ENCODE measurements around the gene DLX4.

Gene DLX4

DNA sequence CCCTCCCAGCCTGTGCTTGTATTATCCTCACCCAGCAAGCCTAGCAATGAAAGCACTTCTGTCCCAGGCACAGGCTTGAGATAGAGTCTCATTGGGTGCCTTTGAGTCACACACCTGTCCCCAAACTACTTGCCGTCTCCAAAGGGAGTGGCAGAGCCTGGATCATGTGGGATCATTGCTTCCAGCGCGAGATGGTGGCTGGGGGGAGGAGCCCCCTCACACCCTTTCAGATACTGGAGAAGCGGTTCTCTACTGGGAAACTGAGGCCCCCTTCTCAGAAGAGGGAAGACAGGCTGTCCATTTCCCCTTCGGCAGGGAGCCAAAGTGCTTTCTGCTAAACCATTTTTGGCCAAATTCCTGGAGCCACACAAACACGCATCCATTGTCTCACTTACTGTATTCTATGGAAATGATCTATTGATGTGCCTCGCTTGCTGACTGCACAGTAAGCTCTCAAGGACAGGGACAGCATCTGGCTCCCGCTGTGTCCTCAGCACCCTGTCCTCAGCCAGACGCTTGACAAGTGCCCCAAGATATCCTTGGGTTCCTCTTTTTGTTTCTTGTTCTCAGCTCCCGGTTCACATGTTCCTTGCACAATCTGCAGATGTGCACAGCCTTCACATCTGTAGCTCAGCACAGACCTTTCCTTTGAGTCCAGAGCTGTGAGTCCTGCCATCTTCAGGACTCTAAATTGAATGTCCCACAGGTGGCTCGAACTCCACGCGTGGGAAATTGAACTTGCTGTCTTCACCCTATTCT lies 52.0 kb downstream of the DLX4 start:
- DNase-seq, result no peak

DNA sequence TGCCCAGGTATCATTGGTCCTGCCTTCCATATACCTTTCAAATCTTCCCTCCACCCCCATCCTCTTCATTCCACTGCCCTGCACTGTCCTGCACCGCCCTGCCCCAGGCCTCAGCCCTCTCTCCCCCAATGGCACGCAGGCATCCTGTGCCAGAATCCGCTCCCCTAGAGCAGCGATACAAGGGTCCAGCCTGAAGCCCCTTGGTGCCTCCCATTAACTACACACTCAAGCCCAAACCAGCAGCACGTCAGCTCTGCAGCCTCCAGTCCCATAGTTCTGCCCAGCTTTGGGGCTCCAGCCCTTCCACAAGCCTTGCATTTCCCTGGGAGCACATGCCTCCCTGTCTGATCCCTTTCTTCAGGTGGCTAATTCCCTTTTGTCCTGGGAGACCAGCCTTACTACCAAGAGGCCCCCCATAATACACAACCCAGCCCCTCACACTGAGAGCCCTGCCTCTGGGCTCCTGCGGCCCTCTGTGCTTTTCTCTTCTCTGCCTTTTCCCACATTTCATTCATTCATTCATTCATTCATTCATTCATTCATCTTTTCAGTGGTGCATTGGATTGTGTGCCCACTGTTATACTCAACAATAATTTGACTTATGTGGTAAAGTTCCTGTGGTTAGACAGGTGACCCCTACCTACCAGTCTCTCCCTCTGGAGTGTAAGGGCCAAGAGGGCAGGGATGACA lies 52.8 kb downstream of the DLX4 start:
- DNase-seq, result no peak

DNA sequence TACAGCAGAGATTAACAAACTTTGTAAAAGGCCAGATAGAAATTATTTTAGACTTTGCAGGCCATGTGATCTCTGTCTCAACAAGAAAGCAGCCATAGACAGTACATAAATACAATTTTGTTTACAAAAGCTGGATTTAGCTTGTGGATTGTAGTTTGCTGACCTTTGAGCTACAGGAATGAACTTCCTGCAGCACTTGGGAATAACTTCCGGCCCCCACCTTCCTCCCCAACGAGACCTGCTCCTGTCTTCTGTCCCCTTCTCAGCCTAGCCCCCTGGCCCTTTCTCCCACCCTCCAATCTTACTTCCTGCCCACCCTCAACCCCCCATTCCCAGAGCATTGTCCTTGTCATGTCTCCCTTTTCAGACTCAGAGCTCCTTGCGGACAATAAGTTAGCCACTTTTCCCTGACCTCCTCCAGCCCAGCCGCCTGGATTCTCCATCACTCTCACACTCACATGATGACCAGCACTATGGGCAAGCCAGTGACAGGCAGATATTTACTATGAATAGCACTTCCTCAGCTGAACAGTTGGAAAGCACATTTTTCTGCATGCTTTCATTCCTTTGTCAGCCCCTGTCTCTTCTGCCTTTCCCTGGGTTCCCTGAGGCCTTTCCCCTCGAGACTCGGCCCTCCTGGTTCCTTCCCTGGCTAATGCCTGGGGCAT lies 53.6 kb downstream of the DLX4 start:
- DNase-seq, result no peak

DNA sequence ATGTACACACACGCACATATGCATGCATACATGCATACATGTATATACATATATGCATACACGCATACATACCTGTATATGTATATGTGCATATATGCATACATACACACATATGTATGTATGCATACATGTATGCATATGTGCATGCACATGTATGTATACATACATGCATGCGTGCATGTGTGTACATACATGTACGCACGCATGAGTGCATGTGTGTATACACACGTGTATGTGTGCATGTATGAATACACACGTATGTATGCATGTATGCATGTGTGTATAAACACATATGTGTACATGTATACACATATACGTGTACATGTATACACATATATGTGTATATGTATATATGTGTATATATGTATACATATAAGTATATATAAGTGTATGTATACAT lies 54.5 kb downstream of the DLX4 start:
- DNase-seq, result no peak

All from NCI-H2107 (cell line).